Measurements from ENCODE around the gene PDE3B.

PDE3B gene

GRCh38 chr11:14748090-14748489, 104.5 kb downstream of the PDE3B start:
- H3K27me3 ChIP-seq (ENCODE audit: low read depth, low read length): peaks cover 9% of the 10 kb centered on the region; the same call in 1 of the 2 replicates
- peaks cover 10% of the 10 kb centered on the region for H3K4me1 ChIP-seq (ENCODE audit: low read length)
- H3K9ac ChIP-seq (ENCODE audit: low read length): no peak overlapping the region
- TF ChIP-seq CTCF (IDR thresholded peaks at IDR 0.05; ENCODE audit: low read depth, low read length) (no peak), EZH2phosphoT487 (IDR thresholded peaks at IDR 0.05; ENCODE audit: low read depth) (no peak)
- H3K36me3 ChIP-seq (replicated peaks; ENCODE audit: low read depth, low read length): no peaks in the 10 kb centered on the region
- no peaks in the 10 kb centered on the region for H3K79me2 ChIP-seq (ENCODE audit: low read length)
- no peak overlapping the region for H3K4me3 ChIP-seq (ENCODE audit: low read length)
- H4K20me1 ChIP-seq (ENCODE audit: insufficient read depth, low read length): no peaks in the 10 kb centered on the region
- no peak overlapping the region for H3K27ac ChIP-seq (ENCODE audit: low read length)
- no peaks in the 10 kb centered on the region for H3K9me3 ChIP-seq (ENCODE audit: insufficient read depth, low read length)
- H3K4me2 ChIP-seq (ENCODE audit: low read length): no peak overlapping the region
- no peak overlapping the region for H2AFZ ChIP-seq (ENCODE audit: low read depth, low read length)

GRCh38 chr11:14750911-14751310, 107.3 kb downstream of the PDE3B start:
- Histone ChIP-seq H3K79me2 (ENCODE audit: low read length) (no peaks in the 10 kb centered on the region), H2AFZ (ENCODE audit: low read depth, low read length) (no peak overlapping the region), H3K4me1 (ENCODE audit: low read length) (peaks cover 10% of the 10 kb centered on the region), H3K4me2 (ENCODE audit: low read length) (no peak overlapping the region), H3K36me3 (replicated peaks; ENCODE audit: low read depth, low read length) (no peaks in the 10 kb centered on the region), H3K27me3 (ENCODE audit: low read depth, low read length) (peaks cover 11% of the 10 kb centered on the region; the same call in 1 of the 2 replicates), H3K4me3 (ENCODE audit: low read length) (no peak overlapping the region), H3K9me3 (ENCODE audit: insufficient read depth, low read length) (no peaks in the 10 kb centered on the region), H3K27ac (ENCODE audit: low read length) (no peak overlapping the region), H3K9ac (ENCODE audit: low read length) (no peak overlapping the region), H4K20me1 (ENCODE audit: insufficient read depth, low read length) (no peaks in the 10 kb centered on the region)
- TF ChIP-seq EZH2phosphoT487 (IDR thresholded peaks at IDR 0.05; ENCODE audit: low read depth): no peak
- TF ChIP-seq CTCF (IDR thresholded peaks at IDR 0.05; ENCODE audit: low read depth, low read length): no peak

- Histone ChIP-seq H3K9ac (ENCODE audit: low read length) (no peak overlapping the region), H3K9me3 (ENCODE audit: insufficient read depth, low read length) (no peaks in the 10 kb centered on the region), H3K4me2 (ENCODE audit: low read length) (no peak overlapping the region), H2AFZ (ENCODE audit: low read depth, low read length) (no peak overlapping the region), H3K4me3 (ENCODE audit: low read length) (no peak overlapping the region), H3K79me2 (ENCODE audit: low read length) (no peaks in the 10 kb centered on the region), H3K36me3 (replicated peaks; ENCODE audit: low read depth, low read length) (no peaks in the 10 kb centered on the region), H3K27me3 (ENCODE audit: low read depth, low read length) (peaks cover 11% of the 10 kb centered on the region; the same call in 1 of the 2 replicates), H4K20me1 (ENCODE audit: insufficient read depth, low read length) (no peaks in the 10 kb centered on the region), H3K27ac (ENCODE audit: low read length) (no peak overlapping the region), H3K4me1 (ENCODE audit: low read length) (peaks cover 10% of the 10 kb centered on the region)
- TF ChIP-seq EZH2phosphoT487 (IDR thresholded peaks at IDR 0.05; ENCODE audit: low read depth) (no peak), CTCF (IDR thresholded peaks at IDR 0.05; ENCODE audit: low read depth, low read length) (no peak)
These were observed 108.4 kb downstream of the PDE3B start for GRCh38 chr11:14751975-14752407.

GRCh38 chr11:14755140-14755539, 111.5 kb downstream of the PDE3B start:
- Histone ChIP-seq H2AFZ (ENCODE audit: low read depth, low read length) (no peak overlapping the region), H3K9ac (ENCODE audit: low read length) (no peak overlapping the region), H3K4me3 (ENCODE audit: low read length) (no peak overlapping the region), H4K20me1 (ENCODE audit: insufficient read depth, low read length) (no peaks in the 10 kb centered on the region), H3K36me3 (replicated peaks; ENCODE audit: low read depth, low read length) (no peaks in the 10 kb centered on the region), H3K27ac (ENCODE audit: low read length) (no peak overlapping the region), H3K9me3 (ENCODE audit: insufficient read depth, low read length) (no peaks in the 10 kb centered on the region), H3K4me1 (ENCODE audit: low read length) (peaks cover 10% of the 10 kb centered on the region), H3K79me2 (ENCODE audit: low read length) (no peaks in the 10 kb centered on the region), H3K4me2 (ENCODE audit: low read length) (no peak overlapping the region), H3K27me3 (ENCODE audit: low read depth, low read length) (peaks cover 11% of the 10 kb centered on the region; the same call in 1 of the 2 replicates)
- TF ChIP-seq EZH2phosphoT487 (IDR thresholded peaks at IDR 0.05; ENCODE audit: low read depth) (no peak), CTCF (IDR thresholded peaks at IDR 0.05; ENCODE audit: low read depth, low read length) (no peak)
